Measurements from ENCODE around the gene LDLR.
"Not testable (repeated sequence)": the region's sequence is repeated elsewhere in the genome, so short reads cannot be mapped to it uniquely, and the experiment has no call there.

The LDLR gene

DNA sequence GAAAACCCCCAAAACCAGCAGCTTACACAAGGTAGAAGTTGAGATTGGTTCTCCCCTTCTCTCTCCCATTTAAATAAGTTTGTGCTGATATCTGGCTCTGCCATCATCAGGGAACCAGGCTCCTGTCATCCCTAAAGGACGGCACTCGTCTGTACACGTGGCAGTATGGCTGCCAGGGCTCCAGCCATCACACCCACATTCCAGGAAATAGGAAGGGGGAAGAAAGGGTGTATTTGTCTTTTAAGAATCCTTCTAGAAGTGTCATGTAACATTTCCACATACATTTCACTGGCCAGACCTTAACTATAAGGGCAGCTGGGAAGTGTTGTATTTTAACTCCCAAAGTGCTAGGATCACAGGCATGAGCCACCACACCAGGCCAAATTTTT is 56.3 kb downstream of the LDLR start:
- DNase-seq: no peak

DNA sequence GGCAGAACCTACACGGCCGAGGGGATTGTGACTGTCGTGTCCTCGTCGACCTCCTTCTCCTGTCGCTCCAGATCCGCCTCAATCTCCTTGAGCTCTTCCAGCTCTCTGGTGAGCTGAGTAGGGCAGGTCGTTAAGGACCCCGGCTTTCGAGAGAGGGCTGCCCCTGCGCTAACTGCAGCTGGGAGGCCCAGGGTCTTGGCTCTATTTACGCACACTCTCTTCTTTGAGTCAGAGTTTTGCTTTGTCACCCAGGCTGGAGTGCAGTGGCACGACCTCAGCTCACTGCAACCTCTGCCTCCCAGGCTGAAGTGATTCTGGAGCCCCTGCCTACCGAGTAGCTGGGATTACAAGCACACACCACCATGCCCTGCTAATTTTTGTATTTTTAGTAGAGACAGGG is 58.7 kb downstream of the LDLR start:
- DNase-seq: no peak

DNA sequence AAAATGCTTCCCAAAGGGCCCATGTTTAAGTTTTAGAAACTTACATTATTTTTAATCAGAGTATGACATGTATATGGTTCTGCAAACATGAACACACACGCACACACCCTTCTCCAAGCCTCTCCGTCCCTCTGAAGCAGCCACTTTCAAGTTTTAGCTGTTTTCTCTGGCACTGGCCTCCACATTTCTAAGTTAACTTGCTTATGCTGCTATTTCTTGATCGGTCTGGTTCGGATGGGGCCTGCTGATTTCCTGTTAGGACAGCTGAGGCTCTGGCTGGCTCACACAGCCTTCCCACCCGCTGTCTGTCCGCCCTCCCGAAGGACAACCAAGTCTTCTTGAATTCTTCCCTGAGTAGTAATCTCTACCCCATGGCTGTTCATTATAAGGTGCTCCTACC is 61.9 kb downstream of the LDLR start:
- no peak for DNase-seq

DNA sequence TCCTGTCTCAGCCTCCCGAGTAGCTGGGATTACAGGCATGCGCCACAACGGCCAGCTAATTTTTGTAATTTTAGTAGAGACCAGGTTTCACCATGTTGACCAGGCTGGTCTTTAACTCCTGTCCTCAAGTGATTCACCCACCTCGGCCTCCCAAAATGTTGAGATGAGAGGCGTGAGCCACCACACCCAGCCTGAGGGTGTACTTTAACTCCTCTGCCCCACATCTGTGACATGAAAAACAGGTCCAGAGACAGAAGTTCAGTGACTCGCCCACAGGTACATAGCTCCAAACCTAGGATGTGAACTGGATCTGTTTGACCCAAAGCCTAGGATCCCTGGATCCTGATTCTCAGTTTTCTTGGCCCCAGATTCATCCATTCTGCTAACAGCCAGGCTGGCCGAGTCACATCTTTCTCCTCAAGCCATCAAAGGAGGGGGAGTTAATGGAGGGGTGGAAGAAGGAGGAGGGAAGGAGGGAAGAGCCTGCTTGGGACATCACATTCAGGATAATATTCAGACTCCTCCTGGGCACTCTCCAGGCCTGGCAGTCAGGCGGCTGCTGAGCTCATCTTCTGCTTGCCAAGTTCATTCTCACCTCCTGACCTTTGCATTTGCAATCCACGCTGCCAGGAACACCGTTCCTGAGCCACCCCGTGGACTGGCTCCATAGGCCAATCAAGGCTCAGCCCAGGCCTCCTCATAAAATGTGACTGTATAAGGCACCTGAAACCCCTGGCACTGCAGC is 63.2 kb downstream of the LDLR start:
- no peak for DNase-seq

DNA sequence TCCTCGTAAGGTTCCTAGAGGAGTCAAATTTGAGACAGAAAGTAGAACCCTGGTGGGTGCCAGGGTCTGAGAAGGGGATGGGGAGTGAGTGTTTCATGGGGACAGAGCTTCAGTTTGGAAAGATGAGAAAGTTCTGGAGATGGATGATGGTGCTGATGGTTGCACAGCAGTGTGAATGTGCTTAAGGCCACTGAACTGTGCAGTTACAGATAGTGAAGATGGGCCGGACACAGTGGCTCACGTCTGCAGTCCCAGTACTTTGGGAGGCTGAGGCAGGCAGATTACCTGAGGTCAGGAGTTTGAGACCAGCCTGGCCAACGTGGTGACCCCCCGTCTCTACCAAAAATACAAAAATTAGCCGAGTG is 65.4 kb downstream of the LDLR start:
- DNase-seq: no peak

DNA sequence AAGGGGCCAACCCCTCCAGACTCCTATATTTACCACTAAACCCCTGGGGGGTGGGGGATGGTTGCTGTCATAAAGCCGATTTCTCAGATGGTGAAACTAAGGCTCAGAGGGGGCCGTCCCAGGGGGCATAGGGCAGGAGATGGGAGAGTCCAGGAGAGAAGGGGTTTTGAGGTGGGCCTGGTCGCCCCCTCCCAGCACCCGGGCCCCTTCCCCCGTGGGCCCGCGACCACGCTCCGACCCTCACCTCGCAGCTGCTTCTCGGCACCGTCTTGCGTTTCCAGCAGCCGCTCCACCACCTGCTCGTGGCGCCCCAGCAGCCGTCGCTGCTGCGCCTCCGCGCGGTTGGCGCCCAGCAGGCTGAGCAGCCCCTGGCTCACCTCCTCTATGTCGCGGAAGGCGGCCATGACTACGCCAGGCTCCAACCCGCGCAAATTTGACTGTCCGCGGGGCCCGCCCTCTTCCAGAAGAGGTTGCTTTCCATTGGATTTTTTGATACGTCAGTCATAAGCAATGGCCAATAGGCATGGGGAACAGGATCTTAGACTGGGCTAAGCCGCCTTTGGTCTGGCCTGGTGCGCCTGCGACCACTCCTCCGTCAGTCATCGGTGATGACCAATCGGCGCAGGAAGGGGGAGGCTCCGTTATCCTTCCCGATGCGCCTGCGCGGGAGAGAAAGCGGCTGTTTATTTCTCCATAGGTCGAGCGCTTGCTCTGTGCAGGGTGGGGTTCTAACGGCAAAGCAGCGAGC is 66.3 kb downstream of the LDLR start, which contains the start of gene SPC24:
TSS of gene SPC24 (minus strand) at position 410 of the 748 bp plus-strand sequence. CDS start at position 404, 6 bp downstream.
- peak; percentile 96 for DNase-seq

DNA sequence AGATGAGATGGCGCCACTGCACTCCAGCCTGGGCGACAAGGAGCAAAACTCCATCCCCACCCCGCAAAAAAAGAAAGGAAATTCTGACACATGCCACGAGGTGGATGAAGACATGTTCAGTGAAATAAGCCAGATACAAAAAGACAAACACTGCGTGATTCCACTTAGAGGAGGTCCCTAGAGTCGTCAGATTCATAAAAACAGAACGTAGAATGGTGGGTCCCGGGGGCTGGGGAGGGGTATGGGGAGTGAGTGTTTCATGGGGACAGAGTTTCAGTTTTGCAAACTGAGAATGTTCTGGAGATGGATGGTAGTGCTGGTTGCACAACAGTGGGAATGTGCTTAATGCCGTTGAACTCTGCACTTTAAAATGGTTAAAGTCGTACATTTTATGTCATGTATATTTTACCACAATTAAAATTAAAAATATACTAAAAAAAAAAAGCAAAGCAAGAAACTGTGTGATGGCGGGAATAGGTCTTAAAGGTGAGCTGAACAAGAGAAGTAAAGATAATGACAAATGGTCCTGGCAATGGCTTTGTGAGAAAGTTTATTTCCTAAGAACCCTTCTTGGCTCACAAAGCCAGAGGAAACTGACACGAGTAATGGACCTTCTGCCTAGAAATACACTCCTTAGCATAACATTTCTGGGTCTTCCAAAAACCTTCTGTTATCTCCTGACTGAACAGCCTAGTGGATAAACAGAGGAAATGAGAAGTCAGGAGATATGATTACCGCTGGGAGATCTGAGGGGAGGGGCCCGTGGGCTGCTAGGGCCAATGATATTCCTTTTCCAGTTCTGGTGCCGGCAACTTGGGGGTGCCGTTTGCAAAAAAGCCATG is 70.6 kb downstream of the LDLR start:
- DNase-seq: no peak

DNA sequence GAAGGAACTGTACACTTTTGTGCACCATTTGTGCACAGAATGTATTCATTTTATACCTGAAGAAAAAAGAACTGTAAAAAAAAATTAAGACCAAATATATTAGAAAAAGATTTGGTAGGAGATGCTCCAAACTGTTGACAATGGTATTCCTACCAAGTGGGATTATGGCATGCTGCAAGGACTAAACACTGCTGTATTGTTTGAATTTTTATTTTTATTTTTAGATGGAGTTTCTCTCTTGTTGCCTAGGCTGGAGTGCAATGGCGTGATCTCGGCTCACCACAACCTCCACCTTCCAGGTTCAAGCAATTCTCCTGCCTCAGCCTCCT is 71.1 kb downstream of the LDLR start:
- DNase-seq: not testable (repeated sequence)

DNA sequence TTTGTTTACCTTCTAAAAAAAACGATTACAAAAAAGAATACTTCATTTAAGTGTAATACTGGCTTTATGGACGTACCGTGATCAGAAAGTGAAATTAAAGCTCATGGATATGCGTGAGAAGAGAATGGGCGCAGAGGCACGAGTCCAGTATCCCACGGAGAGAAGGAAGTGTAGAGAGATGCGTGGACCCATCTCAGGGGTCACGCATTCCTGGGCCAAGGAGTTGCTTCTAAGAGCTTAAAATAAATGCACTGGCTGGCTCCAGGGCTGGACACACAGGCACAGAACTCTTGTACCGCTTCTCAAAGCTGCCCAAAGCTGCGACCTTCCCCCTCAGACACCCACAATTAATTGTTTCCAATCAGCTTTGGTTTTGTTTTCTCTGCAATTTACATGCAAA is 75.0 kb downstream of the LDLR start:
- DNase-seq: no peak

DNA sequence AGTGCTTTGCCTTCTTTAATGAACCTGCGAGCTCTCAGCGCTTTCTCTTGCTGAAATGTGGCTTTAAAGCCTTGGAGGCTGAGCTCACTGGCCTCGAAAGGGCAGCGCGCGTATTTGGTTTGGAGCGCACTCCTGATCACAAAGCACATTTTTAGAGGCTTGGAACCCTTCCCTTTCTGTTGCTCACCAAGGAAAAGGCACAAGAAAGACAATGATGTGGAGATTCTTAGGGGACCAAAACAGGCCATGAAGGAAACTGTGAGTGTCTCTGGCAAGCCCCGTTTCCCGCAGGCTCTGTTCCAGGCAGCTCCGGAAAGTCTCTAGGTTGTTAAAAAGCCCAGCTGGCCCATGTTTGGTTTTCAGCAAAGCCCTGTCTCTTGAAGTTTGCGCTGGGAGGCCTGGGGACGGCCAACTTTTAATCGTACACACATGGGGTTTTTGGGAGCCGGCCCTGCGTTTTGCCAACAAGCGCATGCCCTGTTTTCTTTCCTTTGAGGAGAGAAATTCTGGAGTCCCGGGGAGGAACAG is 75.7 kb downstream of the LDLR start:
- DNase-seq: no peak

DNA sequence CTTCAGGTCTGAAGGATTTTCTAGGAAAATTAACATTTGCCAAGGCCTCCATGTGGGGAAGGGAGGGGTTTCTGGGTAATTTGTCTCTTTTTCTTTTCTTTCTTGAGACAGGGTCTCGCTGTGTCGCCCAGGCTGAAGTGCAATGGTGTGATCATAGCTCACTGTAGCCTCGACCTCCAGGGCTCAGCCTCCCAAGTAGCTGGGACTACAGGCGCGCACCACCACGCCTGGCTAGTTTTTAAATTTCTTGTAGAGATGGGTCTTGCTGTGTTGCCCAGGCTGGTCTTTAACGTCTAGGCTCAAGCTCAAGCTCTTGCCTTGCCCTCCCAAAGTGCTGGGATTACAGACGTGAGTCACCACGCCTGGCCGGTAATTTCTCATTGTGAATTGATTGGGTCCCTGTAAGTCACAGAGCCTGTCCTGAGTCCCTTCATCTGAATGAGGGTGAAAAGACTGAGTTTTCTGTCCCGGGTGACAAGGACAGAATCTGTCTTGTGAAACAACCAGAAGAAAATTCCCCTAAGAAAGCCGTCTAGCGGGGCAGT is 76.3 kb downstream of the LDLR start:
- no peak for DNase-seq

DNA sequence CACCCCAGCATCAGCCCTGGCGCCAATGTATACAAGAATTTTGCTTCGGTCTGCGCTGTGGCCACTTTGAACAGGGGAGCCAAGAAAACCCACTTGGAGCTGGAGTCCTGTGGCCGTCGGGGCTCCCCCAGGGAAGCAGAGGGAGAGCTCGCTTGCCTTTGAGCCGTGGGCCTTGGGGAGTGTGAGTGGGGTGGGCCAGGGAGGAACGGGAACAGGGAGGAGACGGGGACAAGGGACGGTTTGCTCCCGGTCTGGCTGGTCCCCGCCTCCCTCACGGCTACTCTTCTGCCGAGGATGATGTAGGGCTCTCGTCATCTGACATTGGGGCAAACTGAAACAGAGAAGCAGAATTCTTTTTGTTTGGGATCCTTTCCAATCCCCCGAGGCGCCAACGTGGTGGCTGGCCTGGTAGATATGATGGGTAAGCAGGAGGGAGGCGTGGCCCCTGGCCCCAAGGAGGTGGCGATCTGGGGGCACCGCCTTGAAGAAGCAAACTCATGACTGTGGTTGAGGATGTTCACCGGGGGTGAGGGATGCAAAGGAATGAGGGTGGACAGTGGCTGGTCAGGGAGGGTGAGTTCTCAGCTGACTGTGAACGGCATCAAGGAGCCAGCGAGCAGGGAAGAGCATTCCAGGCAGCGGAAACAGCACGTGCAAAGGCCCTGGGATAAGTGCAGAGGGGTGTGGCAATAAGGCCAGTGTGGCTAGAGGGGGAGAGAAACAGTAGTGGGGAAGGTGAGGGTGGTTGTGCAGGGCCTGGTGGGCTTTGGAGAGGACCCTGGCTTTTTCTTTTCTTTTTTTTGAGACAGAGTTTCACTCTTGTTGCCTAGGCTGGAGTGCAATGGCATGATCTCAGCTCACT is 77.2 kb downstream of the LDLR start:
- DNase-seq: no peak

DNA sequence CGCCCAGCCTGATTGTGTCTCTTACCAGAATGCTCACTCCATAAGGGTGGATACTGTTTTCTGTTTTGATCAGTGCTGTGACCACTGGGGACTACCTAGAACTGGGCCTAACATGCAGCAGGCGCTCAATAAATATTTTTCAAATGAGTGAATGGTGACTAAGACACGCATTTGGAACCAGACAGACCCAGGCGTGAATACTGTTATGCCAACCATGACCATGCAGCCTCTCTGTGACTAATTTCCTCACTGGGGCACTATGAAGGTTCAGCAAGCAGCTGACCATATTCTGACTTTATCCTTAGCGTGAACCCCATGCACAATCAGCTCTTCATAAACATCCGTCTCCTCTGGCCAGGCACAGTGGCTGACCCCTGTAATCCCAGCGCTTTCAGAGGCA is 79.3 kb downstream of the LDLR start:
- no peak for DNase-seq

DNA sequence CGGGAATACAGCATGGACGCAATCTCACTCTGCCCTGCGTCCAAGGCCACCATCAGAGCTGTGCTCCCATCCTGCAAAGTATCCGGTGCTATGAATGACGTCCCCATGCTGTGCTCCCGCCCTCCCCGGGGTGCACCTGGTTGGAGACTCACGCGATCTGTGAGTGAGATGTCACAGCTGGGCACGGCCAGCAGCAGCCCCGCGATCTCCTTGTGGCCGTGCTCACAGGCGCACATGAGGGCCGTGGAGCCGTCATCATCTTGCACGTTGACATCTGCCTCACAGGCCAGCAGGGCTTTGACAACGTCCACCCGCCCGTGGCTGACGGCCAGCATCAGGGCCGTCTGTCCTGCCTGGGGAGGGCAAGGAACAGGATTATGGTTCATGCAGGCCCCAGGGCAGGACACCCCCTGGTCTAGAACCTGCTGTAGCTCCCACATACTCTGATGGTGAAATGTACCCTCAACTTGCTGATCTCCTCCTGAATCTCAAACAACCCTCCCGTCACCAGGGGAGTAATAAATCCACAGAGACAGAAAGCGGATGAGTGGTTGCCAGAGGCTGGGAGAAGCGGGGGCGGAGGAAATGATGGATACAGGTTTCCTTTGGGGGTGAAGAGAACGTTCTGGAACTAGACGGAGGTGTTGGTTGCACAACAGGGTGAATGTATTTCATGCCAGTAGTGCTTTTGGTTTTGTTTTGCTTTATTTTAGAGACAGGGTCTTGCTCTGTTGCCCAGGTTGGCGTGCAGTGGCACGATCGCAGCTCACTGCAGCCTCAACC is 80.8 kb downstream of the LDLR start:
- no peak for DNase-seq

DNA sequence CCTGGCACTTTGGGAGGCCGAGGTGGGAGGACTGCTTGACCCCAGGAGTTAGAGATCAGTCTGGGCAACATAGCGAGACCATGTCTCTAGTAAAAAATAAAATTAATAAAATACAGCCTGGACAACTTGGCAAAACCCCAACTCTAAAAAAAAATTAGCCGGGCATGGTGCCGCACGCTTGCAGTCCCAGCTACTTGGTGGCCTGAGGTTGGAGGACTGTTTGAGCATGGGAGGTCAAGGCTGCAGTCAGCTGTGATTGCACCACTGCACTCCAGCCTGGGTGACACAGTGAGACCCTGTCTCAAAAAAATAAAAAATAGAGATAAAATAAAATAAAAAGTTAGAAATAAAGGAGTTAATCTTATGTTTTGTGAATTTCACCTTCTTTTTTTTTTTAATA is 81.9 kb downstream of the LDLR start:
- DNase-seq: no peak

DNA sequence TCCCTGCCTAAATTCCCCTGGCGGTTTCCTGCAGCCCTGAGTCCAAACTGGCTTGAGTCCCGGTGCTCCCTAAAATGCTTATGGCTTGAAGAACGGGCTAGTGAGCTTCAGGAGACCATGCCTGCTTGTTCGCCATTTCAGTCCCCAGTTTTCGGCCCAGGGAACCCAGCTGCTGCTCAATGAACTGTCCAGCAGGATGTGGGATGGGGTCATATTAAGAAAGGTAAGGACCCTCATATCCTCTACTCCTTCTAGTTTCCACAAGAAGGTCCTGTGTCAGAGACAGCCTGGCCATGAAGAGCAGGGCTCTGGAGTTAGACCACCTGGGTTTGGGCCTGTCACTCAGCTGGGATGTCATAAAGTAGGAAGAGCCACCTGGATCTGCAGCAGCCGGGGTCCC is 83.3 kb downstream of the LDLR start:
- no peak for DNase-seq

DNA sequence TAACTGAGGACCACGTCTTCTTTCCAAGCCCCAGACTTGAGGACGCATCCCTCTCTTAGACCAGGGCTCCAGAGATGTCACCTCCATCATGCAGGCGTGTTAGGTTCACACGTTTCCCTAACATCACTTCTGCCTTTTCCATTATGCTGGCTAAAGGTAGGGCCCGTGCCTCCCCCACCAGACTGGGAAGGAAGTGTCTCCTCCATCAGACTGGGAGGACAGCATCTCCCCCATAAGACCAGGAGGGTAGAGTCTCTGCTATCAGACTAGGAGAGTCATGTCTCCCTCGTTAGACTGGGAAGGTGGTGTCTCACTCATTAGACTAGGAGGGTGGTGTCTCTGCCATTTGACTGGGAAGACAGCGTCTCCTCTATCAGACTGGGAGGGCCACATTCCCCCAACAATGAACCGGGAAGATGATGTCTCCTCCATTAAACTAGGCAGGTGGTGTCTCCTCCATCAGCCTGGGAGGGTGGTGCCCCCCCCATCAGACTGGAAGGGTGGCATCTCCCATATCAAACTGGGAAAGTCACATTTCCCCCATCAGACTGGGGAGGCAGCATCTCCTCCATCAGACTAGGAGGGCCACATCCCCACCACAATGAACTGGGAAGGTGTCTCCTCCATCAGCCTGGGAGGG is 84.4 kb downstream of the LDLR start:
- no peak for DNase-seq

DNA sequence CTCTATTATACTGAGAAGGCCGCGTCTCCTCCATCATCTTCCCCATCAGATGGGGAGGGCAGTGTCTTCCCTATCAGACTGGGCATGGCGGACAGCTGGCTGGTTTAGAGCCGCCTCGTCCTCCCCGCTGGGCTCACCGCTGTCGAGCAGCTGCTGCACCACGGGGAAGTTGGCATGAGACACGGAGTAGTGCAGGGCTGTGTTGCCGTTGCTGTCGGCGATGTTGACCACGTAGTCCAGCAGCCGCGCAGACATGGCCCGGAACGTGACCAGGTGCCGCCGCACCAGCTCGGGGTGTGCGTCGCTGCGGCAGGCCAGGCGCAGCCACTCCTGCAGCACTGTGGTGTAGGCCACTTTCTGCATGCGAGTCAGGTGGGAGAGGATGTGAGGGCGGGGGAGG is 85.1 kb downstream of the LDLR start:
- DNase-seq: no peak

DNA sequence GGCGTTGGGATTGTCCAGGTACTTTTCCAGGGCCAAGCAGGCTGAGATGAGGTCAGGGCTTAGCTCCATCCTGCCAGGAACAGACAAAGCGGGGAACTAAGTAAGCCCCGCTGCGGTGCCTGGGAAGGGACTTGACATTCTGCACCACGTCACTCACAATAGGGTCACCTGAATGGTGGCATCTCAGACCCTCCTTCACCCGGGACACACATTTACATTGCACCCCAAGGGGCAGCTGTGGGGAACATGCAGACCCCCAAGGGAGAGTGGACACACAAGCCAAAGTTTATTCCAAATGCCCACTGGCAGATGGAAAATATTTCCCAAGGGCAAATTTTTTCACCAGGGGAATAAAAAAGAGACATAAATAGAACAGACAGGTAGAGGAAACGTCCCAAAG is 86.7 kb downstream of the LDLR start:
- no peak for DNase-seq

DNA sequence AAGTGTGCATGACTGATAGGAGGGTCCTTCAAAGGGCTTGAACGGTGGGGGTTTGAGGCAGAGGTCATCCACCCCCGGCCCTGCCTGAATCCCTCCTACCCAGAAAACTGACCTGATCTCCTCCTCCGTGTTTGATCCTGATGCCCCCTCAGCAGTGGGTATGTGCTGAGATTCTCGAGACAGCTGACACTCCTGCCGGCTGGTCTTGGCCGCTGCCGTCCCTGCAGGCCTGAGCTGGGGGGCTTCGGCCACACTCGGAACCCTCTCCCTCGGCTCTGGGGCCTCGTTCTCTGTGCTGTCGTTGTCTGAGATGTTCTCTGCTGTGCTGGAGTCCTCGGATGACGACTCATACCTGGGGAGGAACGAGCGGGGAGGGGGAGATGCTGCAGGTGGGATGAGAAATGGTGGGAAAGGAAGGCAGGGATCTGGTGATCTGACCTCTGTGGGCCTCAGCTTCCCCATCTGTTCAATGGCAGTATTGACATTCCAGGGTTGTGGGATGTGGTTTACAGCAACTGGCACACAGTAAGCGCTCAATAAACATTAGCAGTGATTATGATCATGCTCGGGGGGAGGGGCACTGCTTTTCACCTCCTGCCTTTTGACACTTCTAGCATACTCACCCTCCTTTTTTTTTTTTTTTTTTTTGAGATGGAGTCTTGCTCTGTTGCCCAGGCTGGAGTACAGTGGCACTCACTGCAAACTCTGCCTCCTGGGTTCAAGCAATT is 87.4 kb downstream of the LDLR start:
- DNase-seq: no peak
